BJ (cell line): ENCODE results near the gene DGCR6L. TPM values are rescaled to one million over a fixed set of nuclear protein-coding genes. Genes with fewer than 3 reads are reported as not detected.

Experiments
- CTCF ChIA-PET: fragments of 350-600 bp; formaldehyde crosslinking; extraction: SDS; loops from one replicate; lab custom pipeline; 2021; ENCODE audit warnings: antibody characterized with exemption, inconsistent platforms; lab: Yijun Ruan, JAX
- POLR2A ChIA-PET: fragments of 300-600 bp; sonication (Branson Sonifier 250); formaldehyde crosslinking; extraction: SDS; loops from one replicate; lab custom pipeline; 2021; ENCODE audit warnings: antibody characterized with exemption; lab: Charles Lee
- DNase-seq: peaks from one replicate; pipeline ENCODE4 v3.0.0-alpha.2; 2011; ENCODE audit warnings: low read depth
- H3K27me3 ChIP-seq: 2 replicates; pipeline ENCODE4 v1.6.0; 2011; ENCODE audit warnings: low read length; ENCODE audit not compliant: control insufficient read depth, insufficient read depth
- H3K36me3 ChIP-seq: 2 replicates; pipeline ENCODE4 v1.5.1; 2011; ENCODE audit warnings: low read length; ENCODE audit not compliant: control insufficient read depth, insufficient read depth
- H3K4me3 ChIP-seq: 2 replicates; pipeline ENCODE4 v1.5.1; 2011; ENCODE audit warnings: low read depth, mild to moderate bottlenecking, control low read depth, low read length
- polyA plus RNA-seq: library from polyadenylated mRNA; depleted of rRNA; stranded (reverse); fragments of >200 nt; gene quantifications from 2 replicates; pipeline ENCODE4 v1.2.3, GENCODE V29; 2011
- TF ChIP-seq, protein P1 (sequence below): IDR thresholded peaks from 2 replicates; pipeline ENCODE4 v1.5.1; 2011; ENCODE audit warnings: low read depth, mild to moderate bottlenecking, control low read depth, inconsistent platforms, low read length, moderate library complexity; ENCODE audit not compliant: insufficient read depth

The DGCR6L gene
- polyA plus RNA-seq, 1 experiment = 65.8 TPM

DNA sequence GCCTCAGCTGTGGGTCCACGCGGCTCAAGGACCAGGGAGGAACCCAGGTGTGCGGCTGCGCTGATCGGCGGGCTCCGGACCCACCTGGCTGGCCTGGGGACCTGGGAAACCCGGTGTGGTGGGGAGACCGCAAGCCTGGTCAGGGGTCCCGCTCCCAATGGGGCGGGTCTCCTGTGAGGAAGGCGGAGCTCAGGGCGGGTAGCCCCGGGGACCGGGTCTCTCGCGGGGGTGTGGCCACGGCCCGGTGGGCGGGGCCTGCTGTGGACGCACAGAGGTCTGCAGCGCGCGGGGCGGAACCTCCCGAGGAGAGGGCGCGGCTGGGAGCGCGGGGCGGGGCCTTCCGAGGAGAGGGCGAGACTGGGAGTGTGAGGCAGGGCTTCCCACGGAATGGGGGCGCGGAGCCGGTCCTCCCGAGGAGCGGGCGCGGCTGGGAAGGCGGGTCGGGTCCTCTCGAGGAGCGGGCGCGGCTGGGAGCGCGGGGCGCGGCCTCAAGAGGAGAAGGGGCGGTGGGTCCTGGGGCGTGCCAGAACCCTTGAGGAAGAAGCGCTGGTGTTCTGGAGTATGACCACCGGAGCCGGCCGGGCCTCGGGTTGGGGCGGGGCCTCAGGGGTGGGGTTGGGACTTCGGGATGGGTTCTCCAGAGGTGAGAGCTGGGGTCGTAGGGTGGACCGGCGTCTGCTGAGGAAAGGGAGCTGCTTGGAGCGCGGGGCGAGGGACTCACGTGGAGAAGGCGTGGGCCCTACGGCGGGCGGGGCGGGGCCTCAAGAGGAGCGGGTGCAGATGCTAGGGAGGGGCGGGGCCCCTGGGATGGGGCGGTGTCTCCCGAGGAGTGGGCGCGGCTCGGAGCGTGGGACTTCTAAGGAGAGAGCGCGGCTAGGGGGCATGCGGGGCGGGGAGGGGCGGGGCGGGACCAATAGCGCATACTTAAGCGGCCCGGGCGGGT, 20.8 kb downstream of the DGCR6L start:
- TF ChIP-seq, protein P1, sequence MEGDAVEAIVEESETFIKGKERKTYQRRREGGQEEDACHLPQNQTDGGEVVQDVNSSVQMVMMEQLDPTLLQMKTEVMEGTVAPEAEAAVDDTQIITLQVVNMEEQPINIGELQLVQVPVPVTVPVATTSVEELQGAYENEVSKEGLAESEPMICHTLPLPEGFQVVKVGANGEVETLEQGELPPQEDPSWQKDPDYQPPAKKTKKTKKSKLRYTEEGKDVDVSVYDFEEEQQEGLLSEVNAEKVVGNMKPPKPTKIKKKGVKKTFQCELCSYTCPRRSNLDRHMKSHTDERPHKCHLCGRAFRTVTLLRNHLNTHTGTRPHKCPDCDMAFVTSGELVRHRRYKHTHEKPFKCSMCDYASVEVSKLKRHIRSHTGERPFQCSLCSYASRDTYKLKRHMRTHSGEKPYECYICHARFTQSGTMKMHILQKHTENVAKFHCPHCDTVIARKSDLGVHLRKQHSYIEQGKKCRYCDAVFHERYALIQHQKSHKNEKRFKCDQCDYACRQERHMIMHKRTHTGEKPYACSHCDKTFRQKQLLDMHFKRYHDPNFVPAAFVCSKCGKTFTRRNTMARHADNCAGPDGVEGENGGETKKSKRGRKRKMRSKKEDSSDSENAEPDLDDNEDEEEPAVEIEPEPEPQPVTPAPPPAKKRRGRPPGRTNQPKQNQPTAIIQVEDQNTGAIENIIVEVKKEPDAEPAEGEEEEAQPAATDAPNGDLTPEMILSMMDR = no peak
- ChIA-PET CTCF (no interaction called here), POLR2A (no interaction called here)

DNA sequence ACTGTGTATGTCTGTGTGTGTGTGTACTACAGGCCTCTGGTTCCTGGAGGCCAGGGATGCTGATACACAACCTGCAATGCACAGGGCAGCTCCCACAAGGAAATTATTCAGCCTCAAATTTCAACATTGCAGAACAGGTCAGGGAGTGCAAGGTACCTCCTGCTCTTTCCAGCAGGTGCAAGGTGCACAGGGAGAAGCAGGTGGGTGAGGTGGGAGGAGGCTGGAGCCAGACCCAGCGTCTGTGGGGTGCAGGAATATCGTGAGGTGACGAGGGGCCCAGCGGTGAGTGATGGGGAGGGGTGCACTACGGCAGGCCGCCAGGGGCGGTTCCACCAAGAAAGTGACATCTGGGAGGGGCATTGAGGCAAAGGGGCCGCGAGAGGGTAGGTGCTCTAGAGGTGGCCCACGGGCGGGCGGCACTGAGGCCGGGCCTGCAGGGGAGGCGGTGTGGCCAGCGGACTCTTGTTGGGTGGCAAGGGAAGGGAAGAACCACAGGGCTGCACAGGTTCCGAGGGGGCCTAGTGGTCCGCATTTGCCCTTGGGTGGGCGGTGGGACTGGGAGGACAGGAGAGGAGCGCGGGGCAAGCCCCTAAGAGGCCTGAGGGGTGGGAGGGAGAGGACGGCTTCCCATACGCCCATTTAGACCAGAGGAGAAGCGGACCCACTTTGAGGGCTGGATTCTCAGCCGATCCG, 21.6 kb downstream of the DGCR6L start:
- peak overlapping the region; percentile 51; the same call in 1 of the 2 replicates for H3K4me3 ChIP-seq
- ChIA-PET POLR2A (no interaction called here), CTCF (no interaction called here)
- H3K27me3 ChIP-seq = peaks cover 7% of the 10 kb centered on the region; the same call in 1 of the 2 replicates
- no peaks in the 10 kb centered on the region for H3K36me3 ChIP-seq
- TF ChIP-seq, protein P1 = no peak
- no peak for DNase-seq

More for the DNA sequence above, 20.8 kb downstream of the DGCR6L start:
- Histone ChIP-seq H3K4me3 (peak overlapping the region; percentile 51), H3K27me3 (peaks cover 7% of the 10 kb centered on the region; the same call in 1 of the 2 replicates), H3K36me3 (no peaks in the 10 kb centered on the region)
- no peak for DNase-seq

DNA sequence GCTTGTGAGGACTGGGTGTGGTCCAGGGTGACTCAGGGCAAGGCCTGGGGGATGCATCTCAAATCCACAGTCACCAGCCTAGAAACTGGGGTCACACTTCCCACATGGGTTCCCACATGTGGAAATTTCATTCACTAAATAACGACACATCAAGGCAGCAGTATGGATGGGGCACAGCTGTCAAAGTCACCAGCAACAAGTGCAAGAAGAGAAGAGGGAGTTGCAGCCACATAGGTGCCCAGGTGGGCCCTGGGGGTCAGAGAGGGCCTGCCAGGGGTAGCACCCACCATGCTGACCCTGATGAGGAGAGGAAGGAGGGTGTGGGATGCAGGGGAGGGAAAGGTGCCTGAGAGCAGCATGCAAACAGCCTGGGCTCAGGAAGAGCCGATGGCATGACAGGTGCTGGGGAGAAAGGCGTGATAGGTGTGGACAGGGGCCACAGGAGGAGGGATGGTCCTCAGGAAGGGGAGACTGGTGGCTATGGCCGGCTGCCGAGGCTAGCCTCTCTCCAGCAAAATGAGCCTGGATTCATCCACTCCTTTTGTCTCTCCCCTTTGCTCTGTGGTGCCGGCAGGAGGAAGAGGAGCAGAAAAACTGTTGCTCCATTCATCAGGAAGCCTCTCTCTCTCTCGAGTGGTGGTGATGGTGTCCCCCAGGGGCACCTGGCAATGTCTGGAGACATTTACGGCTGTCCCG, 22.3 kb downstream of the DGCR6L start:
- POLR2A ChIA-PET = no interaction called here
- Histone ChIP-seq H3K36me3 (no peaks in the 10 kb centered on the region), H3K27me3 (peaks cover 7% of the 10 kb centered on the region; the same call in 1 of the 2 replicates), H3K4me3 (no peak overlapping the region)
- no peak for DNase-seq
- CTCF ChIA-PET = no interaction called here
- TF ChIP-seq, protein P1 = no peak

DNA sequence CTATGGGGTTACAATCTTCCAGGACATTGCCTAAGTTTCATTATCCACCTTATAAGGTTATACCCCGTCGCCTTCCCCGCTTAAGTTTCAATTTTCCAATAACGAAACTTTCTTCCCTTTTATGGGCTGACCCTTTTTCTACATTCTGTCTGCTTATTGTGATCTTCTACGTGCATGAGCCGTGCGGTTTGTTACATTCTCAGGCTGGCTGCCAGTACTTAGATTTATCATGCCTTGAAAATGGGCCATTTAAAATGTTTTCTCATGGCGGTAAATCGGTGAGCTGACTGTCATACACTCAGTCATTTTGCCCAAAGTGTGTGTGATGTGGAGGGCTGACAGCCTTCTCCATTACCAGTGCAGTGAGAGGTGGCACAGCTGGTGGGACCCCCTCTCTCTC, 23.3 kb downstream of the DGCR6L start:
- no peak overlapping the region for H3K4me3 ChIP-seq
- H3K27me3 ChIP-seq = peaks cover 8% of the 10 kb centered on the region
- TF ChIP-seq, protein P1 = no peak
- DNase-seq = no peak
- H3K36me3 ChIP-seq = no peaks in the 10 kb centered on the region
- ChIA-PET POLR2A (no interaction called here), CTCF (no interaction called here)
